PC-3 (cell line): ENCODE results near the gene CDH13.

Source experiments
- EZH2 ChIP-seq: fragments of 300-600 bp; sonication (generic); IDR thresholded peaks from one replicate; pipeline ENCODE4 v1.6.1; 2017; ENCODE audit warnings: antibody characterized with exemption, mild to moderate bottlenecking, low read length; ENCODE audit not compliant: unreplicated experiment
- EZH2phosphoT487 ChIP-seq: fragments of 300-600 bp; sonication (generic); IDR thresholded peaks from 2 replicates; pipeline ENCODE4 v1.6.1; 2018; ENCODE audit warnings: mild to moderate bottlenecking, antibody characterized with exemption, low read length, borderline replicate concordance
- TF ChIP-seq, protein P1 (sequence below): fragments of 300-600 bp; sonication (generic); conservative IDR thresholded peaks from 2 replicates; pipeline ENCODE4 v1.5.1; 2017; ENCODE audit warnings: antibody characterized with exemption, low read depth, mild to moderate bottlenecking, low read length

DNA sequence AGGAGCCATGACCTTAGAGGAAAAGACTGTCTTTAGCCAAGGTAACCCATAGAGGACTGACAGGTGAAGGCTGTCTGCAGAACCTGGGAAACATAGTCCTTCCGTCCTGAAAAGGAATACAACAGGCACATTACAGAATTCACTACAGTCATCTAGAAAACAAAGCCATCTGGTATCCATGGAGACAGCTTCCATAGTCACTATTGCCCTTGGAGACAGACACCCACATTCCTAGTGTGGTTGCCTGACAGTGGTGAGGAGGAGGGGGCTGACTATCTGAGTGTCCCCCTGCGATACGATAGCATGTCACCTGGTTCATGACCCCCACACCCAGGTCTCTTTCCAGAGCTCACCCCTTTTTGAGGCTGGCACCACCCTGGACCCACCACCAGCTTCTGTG, 254.7 kb downstream of the CDH13 start:
- TF ChIP-seq, protein P1, sequence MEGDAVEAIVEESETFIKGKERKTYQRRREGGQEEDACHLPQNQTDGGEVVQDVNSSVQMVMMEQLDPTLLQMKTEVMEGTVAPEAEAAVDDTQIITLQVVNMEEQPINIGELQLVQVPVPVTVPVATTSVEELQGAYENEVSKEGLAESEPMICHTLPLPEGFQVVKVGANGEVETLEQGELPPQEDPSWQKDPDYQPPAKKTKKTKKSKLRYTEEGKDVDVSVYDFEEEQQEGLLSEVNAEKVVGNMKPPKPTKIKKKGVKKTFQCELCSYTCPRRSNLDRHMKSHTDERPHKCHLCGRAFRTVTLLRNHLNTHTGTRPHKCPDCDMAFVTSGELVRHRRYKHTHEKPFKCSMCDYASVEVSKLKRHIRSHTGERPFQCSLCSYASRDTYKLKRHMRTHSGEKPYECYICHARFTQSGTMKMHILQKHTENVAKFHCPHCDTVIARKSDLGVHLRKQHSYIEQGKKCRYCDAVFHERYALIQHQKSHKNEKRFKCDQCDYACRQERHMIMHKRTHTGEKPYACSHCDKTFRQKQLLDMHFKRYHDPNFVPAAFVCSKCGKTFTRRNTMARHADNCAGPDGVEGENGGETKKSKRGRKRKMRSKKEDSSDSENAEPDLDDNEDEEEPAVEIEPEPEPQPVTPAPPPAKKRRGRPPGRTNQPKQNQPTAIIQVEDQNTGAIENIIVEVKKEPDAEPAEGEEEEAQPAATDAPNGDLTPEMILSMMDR: no peak
- no peak for TF ChIP-seq EZH2phosphoT487
- TF ChIP-seq EZH2: no peak
